Lower lobe of right lung (tissue), 2 donors: ENCODE measurements around the gene ABCC1. TPM values are rescaled to one million over a fixed set of nuclear protein-coding genes. Genes with fewer than 3 reads are reported as not detected.
"Not testable (repeated sequence)": the region's sequence is repeated elsewhere in the genome, so short reads cannot be mapped to it uniquely, and the experiment has no call there.

ENCODE experiments used
- ATAC-seq, 2 donors: fragments of 200-7000 bp; cut with Tn5 transposase; one replicate each; pipeline ENCODE4 v1.9.1; 2020 to 2022; ENCODE audit warnings: mild to moderate bottlenecking in 2 of 2, moderate library complexity in 2 of 2
- DNase-seq: peaks from one replicate; pipeline ENCODE4 v3.0.0-alpha.2; 2020
- H3K27ac ChIP-seq: fragments of 200-600 bp; one replicate; pipeline ENCODE4 v1.8.0; 2022
- H3K27me3 ChIP-seq: fragments of 200-600 bp; one replicate; pipeline ENCODE4 v1.8.0; 2022; ENCODE audit warnings: low read depth
- H3K36me3 ChIP-seq: fragments of 200-600 bp; one replicate; pipeline ENCODE4 v1.8.0; 2022; ENCODE audit warnings: mild to moderate bottlenecking
- H3K4me1 ChIP-seq: fragments of 200-600 bp; one replicate; pipeline ENCODE4 v1.8.0; 2022
- H3K4me3 ChIP-seq: fragments of 200-600 bp; one replicate; pipeline ENCODE4 v1.8.0; 2022; ENCODE audit warnings: mild to moderate bottlenecking
- H3K9me3 ChIP-seq: fragments of 200-600 bp; one replicate; pipeline ENCODE4 v1.8.0; 2022
- intact Hi-C: fragments of 100-400 bp; cut with DNase I; formaldehyde crosslinking; loops from one replicate; pipeline ENCODE4 v1.11.0; 2022
- total RNA-seq: library from RNA; stranded (reverse); fragmentation: NEBNext Ultra II Directional; extraction: Animal tissue kit (Norgen Biotek cat#: 25700); gene quantifications from one replicate; pipeline ENCODE4 v1.2.1, GENCODE V29; 2021
- TF ChIP-seq, protein P1 (sequence below): fragments of 200-600 bp; IDR thresholded peaks from one replicate; pipeline ENCODE4 v1.8.0; 2022; ENCODE audit warnings: antibody characterized with exemption, mild to moderate bottlenecking
- donor health status: DM: no; HTN: yes; CAD: no; lungs with severe emphysema.

Gene ABCC1
- total RNA-seq, 1 donor from 2014 or later = 47.5 TPM

DNA sequence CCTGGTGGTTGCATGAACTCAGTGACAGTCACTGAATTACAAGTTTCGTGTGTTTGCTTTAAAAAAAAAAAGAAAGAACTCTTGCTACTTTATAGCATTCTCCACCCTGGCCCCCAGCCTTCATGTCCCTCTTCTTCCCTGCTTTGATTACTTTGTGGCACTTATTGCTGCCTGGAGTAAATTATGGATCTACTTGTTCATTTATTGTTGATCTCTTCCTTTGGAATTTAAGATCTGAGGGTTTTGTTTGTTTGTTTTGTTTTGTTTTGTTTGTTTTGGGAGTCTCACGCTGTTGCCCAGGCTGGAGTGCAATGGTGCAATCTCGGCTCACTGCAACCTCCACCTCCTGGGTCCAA lies 147.4 kb downstream of the ABCC1 start:
- DNase-seq (no peak), ATAC-seq (no peak)
- Histone ChIP-seq H3K4me1 (peaks cover 32% of the 10 kb centered on the region), H3K36me3 (peaks cover 56% of the 10 kb centered on the region), H3K27me3 (no peaks in the 10 kb centered on the region), H3K4me3 (no peak overlapping the region), H3K9me3 (no peaks in the 10 kb centered on the region), H3K27ac (peak overlapping the region; percentile 50)
- TF ChIP-seq, protein P1, sequence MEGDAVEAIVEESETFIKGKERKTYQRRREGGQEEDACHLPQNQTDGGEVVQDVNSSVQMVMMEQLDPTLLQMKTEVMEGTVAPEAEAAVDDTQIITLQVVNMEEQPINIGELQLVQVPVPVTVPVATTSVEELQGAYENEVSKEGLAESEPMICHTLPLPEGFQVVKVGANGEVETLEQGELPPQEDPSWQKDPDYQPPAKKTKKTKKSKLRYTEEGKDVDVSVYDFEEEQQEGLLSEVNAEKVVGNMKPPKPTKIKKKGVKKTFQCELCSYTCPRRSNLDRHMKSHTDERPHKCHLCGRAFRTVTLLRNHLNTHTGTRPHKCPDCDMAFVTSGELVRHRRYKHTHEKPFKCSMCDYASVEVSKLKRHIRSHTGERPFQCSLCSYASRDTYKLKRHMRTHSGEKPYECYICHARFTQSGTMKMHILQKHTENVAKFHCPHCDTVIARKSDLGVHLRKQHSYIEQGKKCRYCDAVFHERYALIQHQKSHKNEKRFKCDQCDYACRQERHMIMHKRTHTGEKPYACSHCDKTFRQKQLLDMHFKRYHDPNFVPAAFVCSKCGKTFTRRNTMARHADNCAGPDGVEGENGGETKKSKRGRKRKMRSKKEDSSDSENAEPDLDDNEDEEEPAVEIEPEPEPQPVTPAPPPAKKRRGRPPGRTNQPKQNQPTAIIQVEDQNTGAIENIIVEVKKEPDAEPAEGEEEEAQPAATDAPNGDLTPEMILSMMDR = no peak
- intact Hi-C loops = no loop called here

DNA sequence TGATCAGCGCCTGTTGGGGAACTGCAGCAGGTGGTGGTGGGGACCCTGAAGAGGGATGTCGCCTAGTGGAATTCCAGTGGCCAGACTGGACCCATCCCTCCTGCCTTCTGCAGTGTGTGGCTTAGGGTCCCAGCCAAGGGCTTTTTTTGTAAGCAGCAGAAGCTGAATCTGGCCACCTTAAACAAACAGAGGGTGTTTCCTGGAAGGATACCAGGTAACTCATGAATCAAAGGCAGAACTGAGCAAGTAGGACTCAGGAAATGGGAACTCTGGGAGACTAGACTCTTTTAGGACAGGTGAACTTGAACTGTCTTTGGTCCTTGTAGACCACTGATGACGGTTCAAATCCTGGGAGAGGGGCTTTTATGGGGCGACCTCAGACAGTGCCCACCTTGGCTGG lies 149.9 kb downstream of the ABCC1 start:
- intact Hi-C loops = no loop called here
- TF ChIP-seq, protein P1 = no peak

DNA sequence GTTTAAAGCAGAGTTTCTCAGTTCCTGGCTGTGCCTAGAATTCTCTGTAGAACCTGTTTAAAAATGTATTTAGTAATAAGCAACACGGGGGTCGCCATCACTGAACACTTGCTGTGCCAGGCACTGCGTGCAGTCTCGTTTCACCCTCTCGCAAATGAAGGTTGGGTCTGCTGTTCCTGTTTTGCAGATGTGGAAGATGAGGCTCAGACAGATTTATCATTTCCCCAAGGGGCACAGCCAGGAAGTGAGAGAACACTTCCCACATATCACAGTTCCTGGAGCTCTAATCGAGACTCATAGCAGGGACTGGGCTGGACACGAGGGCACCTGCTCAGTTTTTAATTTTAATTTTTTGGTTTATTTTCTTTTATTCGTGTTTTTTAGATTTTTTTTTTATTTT lies 151.2 kb downstream of the ABCC1 start:
- Histone ChIP-seq H3K36me3 (peaks cover 57% of the 10 kb centered on the region), H3K4me1 (peaks cover 21% of the 10 kb centered on the region), H3K27ac (no peak overlapping the region), H3K4me3 (no peak overlapping the region), H3K27me3 (no peaks in the 10 kb centered on the region), H3K9me3 (no peaks in the 10 kb centered on the region)
- TF ChIP-seq, protein P1 = no peak
- intact Hi-C loops = no loop called here
- DNase-seq (no peak), ATAC-seq (no peak)

More for the DNA sequence above, 149.9 kb downstream of the ABCC1 start:
- peaks cover 61% of the 10 kb centered on the region for H3K36me3 ChIP-seq
- peaks cover 22% of the 10 kb centered on the region for H3K4me1 ChIP-seq
- ATAC-seq = no peak
- no peak overlapping the region for H3K4me3 ChIP-seq
- no peak for DNase-seq
- no peaks in the 10 kb centered on the region for H3K9me3 ChIP-seq
- no peak overlapping the region for H3K27ac ChIP-seq
- no peaks in the 10 kb centered on the region for H3K27me3 ChIP-seq

DNA sequence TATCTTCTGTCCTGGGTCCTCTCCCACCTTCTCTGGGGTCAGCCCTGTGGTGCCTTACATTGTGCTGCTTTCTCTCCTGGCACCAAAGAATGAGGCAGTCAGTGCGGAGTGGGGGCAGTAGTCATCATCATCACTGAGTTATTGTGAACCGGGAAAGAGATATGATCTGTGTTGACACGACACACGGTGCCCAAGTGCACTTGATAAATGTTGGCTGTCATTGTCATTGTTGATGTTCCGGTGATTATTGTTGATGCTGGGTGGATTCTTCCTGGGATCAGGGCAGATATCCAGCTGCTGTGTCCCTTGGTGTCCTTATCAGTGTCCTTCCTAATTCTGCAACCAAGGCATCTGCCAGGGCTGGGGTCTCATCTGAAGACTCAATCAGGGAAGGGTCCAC lies 152.2 kb downstream of the ABCC1 start:
- Histone ChIP-seq H3K27ac (no peak overlapping the region), H3K36me3 (peaks cover 62% of the 10 kb centered on the region), H3K4me3 (no peak overlapping the region), H3K27me3 (no peaks in the 10 kb centered on the region), H3K9me3 (no peaks in the 10 kb centered on the region), H3K4me1 (peaks cover 13% of the 10 kb centered on the region)
- no peak for ATAC-seq
- intact Hi-C loops = no loop called here
- DNase-seq = no peak
- TF ChIP-seq, protein P1 = no peak

DNA sequence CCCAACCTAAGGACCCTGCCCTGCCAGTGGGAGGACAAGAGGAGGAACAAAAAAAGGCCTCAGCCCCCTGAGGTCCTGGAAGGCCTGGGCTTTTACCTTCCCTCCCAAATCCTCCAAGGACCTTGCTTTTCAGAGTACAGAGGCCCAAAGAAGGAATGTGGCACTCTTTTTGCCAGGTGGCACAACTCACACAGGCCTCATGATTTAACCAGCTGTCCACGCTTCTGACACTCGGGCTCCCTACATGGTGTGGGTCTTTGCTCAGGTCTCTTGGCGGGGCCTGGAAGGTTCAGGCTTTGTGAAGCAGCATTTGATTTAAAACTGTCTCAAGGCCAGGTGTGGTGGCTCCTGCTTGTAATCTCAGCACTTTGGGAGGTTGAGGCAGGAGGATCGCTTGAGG lies 153.3 kb downstream of the ABCC1 start:
- H3K4me1 ChIP-seq = peaks cover 13% of the 10 kb centered on the region
- intact Hi-C loops = no loop called here
- TF ChIP-seq, protein P1 = no peak
- H3K4me3 ChIP-seq = no peak overlapping the region
- peaks cover 66% of the 10 kb centered on the region for H3K36me3 ChIP-seq
- no peak overlapping the region for H3K27ac ChIP-seq
- H3K27me3 ChIP-seq = no peaks in the 10 kb centered on the region
- no peaks in the 10 kb centered on the region for H3K9me3 ChIP-seq
- ATAC-seq = no peak
- DNase-seq = no peak

DNA sequence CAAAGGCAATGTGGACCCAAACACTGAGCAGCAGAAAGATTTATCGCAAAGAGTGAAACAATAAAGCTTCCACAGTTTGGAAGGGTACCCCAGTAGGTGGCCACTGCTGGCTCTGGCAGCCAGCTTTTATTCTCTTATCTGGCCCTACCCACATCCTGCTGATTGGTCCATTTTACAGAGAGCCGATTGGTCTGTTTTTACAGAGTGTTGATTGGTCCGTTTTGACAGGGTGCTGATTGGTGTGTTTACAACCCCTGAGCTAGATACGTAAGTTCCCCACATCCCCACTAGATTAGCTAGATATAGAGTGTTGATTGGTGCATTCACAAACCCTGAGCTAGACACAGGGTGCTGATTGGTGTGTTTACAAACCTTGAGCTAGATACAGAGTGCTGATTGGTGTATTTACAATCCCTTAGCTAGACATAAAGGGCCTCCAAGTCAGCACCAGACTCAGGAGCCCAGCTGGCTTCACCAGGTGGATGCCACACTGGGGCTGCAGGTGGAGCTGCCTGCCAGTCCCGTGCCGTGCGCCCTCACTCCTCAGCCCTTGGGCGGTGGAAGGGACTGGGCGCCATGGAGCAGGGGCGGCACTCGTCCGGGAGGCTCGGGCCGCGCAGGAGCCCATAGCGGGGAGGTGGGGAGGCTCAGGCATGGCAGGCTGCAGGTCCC lies 154.9 kb downstream of the ABCC1 start:
- Histone ChIP-seq H3K4me1 (peaks cover 13% of the 10 kb centered on the region), H3K36me3 (peaks cover 66% of the 10 kb centered on the region)
- H3K9me3 ChIP-seq, intact Hi-C loops, ATAC-seq, H3K27me3 ChIP-seq, H3K4me3 ChIP-seq, H3K27ac ChIP-seq, DNase-seq: not testable (repeated sequence)

DNA sequence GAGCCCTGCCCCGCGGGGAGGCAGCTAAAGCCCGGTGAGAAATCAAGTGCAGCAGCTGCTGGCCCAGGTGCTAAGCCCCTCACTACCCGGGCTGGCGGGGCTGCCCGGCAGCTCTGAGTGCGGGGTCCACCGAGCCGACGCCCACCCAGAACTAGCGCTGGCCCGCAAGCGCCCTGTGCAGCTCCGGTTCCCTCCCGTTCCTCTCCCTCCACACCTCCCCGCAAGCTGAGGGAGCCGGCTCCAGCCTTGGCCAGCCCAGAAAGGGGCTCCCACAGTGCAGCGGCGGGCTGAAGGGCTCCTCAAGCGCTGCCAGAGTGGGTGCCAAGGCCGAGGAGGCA lies 155.4 kb downstream of the ABCC1 start:
- peaks cover 13% of the 10 kb centered on the region for H3K4me1 ChIP-seq
- H3K27ac ChIP-seq, DNase-seq, ATAC-seq, H3K9me3 ChIP-seq, H3K27me3 ChIP-seq, H3K4me3 ChIP-seq, intact Hi-C loops: not testable (repeated sequence)
- H3K36me3 ChIP-seq = peaks cover 70% of the 10 kb centered on the region
